Lower leg skin (tissue), 4 donors: ENCODE measurements around the gene CDYL2. TPM values are rescaled to one million over a fixed set of nuclear protein-coding genes. Genes with fewer than 3 reads are reported as not detected.

ENCODE experiments used
- DNase-seq, 2 donors: peaks; one replicate each; pipeline ENCODE4 v3.0.0-alpha.2; 2019; ENCODE audit warnings: low spot score in 2 of 2
- H3K4me3 ChIP-seq: fragments of 200-600 bp; sonication (generic); 2 replicates; pipeline ENCODE4 v1.5.1; 2017; ENCODE audit warnings: mild to moderate bottlenecking, low read depth; ENCODE audit not compliant: poor library complexity, severe bottlenecking
- CTCF ChIP-seq, 3 donors: fragments of 450-650 bp; IDR thresholded peaks; one replicate each; pipeline ENCODE4 v1.5.1; 2016; ENCODE audit warnings: antibody characterized with exemption in 3 of 3, mild to moderate bottlenecking in 3 of 3, moderate library complexity in 2 of 3
- POLR2A ChIP-seq, 2 donors: fragments of 450-650 bp; IDR thresholded peaks; one replicate each; pipeline ENCODE4 v1.6.1; 2016 to 2017; ENCODE audit warnings: antibody characterized with exemption in 2 of 2, mild to moderate bottlenecking in 1 of 2, moderate library complexity in 1 of 2
- WGBS, 2 donors: methylation state at CpG; one replicate each; pipeline ENCODE4 v1.1.5; 2018; 5-methylcytosine and 5-hydroxymethylcytosine counted together
- intact Hi-C: fragments of 100-400 bp; cut with DNase I; formaldehyde crosslinking; loops from one replicate; pipeline ENCODE4 v1.15.0; 2023; ENCODE audit warnings: low total_unique reads
- total RNA-seq, 4 donors: library from RNA; depleted of rRNA; stranded (reverse); fragments of >200 nt; gene quantifications; one replicate each; pipeline ENCODE4 v1.1.0, GENCODE V29; 2016

The CDYL2 gene
- total RNA-seq, 4 donors from 2014 or later, result 1.3 to 1.9 (median 1.7) TPM

GRCh38 chr16:80640316-80640715 lies 164.1 kb downstream of the CDYL2 start:
- intact Hi-C loops, result no loop called here
- no peak for DNase-seq
- no peak for TF ChIP-seq CTCF (IDR thresholded peaks at IDR 0.05)
- TF ChIP-seq POLR2A (IDR thresholded peaks at IDR 0.05), result no peak
- 86 to 93% methylated on average over 3 of the region's 3 CpGs for WGBS, 2 donors
- no peak overlapping the region for H3K4me3 ChIP-seq

- no peak for TF ChIP-seq CTCF (IDR thresholded peaks at IDR 0.05)
- no peak for TF ChIP-seq POLR2A (IDR thresholded peaks at IDR 0.05)
- 90 to 93% methylated on average over 6 of the region's 6 CpGs for WGBS, 2 donors
- no peak overlapping the region for H3K4me3 ChIP-seq
- intact Hi-C loops, result no loop called here
- no peak for DNase-seq
Observed at GRCh38 chr16:80639636-80640035, 164.8 kb downstream of the CDYL2 start.

GRCh38 chr16:80637621-80638020 lies 166.8 kb downstream of the CDYL2 start:
- intact Hi-C loops, result no loop called here

GRCh38 chr16:80631581-80631980 lies 172.8 kb downstream of the CDYL2 start:
- intact Hi-C loops, result no loop called here
- DNase-seq, result no peak
- H3K4me3 ChIP-seq, result no peak overlapping the region
- no peak for TF ChIP-seq POLR2A (IDR thresholded peaks at IDR 0.05)
- TF ChIP-seq CTCF (IDR thresholded peaks at IDR 0.05), result no peak
- 96 to 97% methylated on average over 3 of the region's 3 CpGs for WGBS, 2 donors

More at GRCh38 chr16:80637621-80638020, 166.8 kb downstream of the CDYL2 start:
- no peak for TF ChIP-seq POLR2A (IDR thresholded peaks at IDR 0.05)
- no peak for TF ChIP-seq CTCF (IDR thresholded peaks at IDR 0.05)
- DNase-seq, result no peak
- no peak overlapping the region for H3K4me3 ChIP-seq
- 78% methylated on average over 4 of the region's 4 CpGs for WGBS, 2 donors

- TF ChIP-seq CTCF (IDR thresholded peaks at IDR 0.05) (no peak), POLR2A (IDR thresholded peaks at IDR 0.05) (no peak)
- DNase-seq, result no peak
- intact Hi-C loops, result no loop called here
- no peak overlapping the region for H3K4me3 ChIP-seq
- 72 to 78% methylated on average over 3 of the region's 3 CpGs for WGBS, 2 donors
Observed at GRCh38 chr16:80628254-80628653, 176.1 kb downstream of the CDYL2 start.

- WGBS, 2 donors, result 74 to 76% methylated on average over 1 of the region's 1 CpG
- TF ChIP-seq POLR2A (IDR thresholded peaks at IDR 0.05) (no peak), CTCF (IDR thresholded peaks at IDR 0.05) (no peak)
- intact Hi-C loops, result no loop called here
- no peak for DNase-seq
- H3K4me3 ChIP-seq, result no peak overlapping the region
Observed at GRCh38 chr16:80627108-80627507, 177.3 kb downstream of the CDYL2 start.
